ENCODE results near the gene DUS1L. TPM values are rescaled to one million over a fixed set of nuclear protein-coding genes. Genes with fewer than 3 reads are reported as not detected.

Gene DUS1L
- total RNA-seq, 8 experiments from 2014 or later, result 32.3 to 91.1 (median 47.2) TPM

DNA sequence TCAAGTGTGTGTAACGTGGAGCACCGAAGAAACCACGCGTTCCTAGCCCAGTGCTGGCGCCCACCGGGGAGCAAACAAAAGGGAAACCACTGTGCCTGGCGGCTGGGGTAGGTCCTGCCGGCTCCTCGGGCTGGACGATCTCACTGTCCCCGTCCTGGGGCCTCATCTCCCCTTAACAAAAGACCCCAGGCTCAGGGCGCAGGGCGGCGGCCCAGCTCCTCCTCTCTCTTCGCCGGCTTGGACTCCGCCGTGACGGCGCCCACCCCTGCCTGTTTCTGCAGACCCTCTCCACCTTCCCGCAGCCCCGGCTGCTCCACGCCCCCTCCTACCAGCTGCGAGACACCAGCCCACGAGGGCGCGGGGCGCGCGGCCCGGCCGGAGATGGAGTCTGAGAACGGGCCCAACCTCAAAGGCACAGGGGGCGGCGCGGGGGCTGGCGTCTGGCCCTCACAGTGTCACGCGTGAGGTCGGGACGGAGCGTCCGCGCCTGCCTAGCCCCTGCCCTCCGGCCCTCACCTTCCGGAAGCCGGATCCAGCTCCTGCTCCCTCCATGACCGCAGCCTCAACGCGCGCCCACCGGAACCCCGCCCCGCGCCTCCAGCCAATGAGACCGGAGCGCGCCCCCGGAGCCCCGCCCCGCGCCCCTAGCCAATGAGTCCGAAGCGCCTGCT, 43.2 kb downstream of the DUS1L start, which contains the start of gene CENPX:
TSS of gene CENPX (minus strand) at position 569 of the 671 bp plus-strand sequence. CDS start at position 552, 17 bp downstream.
- peak in 1 of 8 experiments; percentile 77 for ATAC-seq (replicated peaks in 6 of 8)
- WGBS, 10 experiments, result 0 to 20% (median 0%) methylated on average over 1 to 4 of the region's 64 CpGs; no CpG with 5 or more reads in 7 of the 10 experiments
- Histone ChIP-seq H3K4me1 (replicated peaks in 1 of 2) (peaks cover 14% of the 10 kb centered on the region in 2 donors), H3K27ac (peak within 1 kb of the TSS; percentile 59 to 60), H3K4me3 (peak within 1 kb of the TSS; percentile 86 to 96 (median 93))
- in situ Hi-C loops (cut with MboI; ENCODE audit: low pct_unique_long_range_greater_than_20kb in 2 of 9, low sequenced_read_pairs in 9 of 9, unreplicated experiment in 9 of 9), result no loop called here

DNA sequence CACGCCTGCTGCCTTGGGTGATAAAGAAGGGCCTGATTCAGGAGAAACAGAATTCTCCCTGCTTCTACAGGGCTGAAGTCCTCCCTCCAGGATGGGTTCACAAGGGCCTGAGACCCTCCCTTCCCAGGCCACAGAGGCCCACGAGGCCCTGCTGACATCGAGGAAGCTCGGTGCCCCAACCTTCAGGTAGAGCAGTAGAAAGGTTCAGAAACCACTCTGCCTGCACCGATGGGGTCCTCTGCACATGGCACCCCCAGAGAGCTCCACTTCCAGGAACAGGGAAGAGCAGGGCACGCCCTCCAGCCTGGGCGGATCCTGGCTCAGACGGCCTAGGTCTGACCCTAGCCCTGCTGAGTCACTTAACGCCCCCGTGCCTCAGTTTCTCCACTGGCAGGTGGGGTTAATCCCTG, 43.7 kb downstream of the DUS1L start:
- peak in 1 of 8 experiments; percentile 1 for ATAC-seq (replicated peaks in 6 of 8)
- H3K27ac ChIP-seq, result no peak overlapping the region
- in situ Hi-C loops (cut with MboI; ENCODE audit: low pct_unique_long_range_greater_than_20kb in 2 of 9, low sequenced_read_pairs in 9 of 9, unreplicated experiment in 9 of 9), result no loop called here
- peak overlapping the region; percentile 86 to 96 (median 93) for H3K4me3 ChIP-seq
- H3K4me1 ChIP-seq (replicated peaks in 1 of 2), result peaks cover 14% of the 10 kb centered on the region in 2 donors
- WGBS, 10 experiments, result 0 to 3% (median 0%) methylated on average over 1 to 7 of the region's 10 CpGs; no CpG with 5 or more reads in 6 of the 10 experiments

DNA sequence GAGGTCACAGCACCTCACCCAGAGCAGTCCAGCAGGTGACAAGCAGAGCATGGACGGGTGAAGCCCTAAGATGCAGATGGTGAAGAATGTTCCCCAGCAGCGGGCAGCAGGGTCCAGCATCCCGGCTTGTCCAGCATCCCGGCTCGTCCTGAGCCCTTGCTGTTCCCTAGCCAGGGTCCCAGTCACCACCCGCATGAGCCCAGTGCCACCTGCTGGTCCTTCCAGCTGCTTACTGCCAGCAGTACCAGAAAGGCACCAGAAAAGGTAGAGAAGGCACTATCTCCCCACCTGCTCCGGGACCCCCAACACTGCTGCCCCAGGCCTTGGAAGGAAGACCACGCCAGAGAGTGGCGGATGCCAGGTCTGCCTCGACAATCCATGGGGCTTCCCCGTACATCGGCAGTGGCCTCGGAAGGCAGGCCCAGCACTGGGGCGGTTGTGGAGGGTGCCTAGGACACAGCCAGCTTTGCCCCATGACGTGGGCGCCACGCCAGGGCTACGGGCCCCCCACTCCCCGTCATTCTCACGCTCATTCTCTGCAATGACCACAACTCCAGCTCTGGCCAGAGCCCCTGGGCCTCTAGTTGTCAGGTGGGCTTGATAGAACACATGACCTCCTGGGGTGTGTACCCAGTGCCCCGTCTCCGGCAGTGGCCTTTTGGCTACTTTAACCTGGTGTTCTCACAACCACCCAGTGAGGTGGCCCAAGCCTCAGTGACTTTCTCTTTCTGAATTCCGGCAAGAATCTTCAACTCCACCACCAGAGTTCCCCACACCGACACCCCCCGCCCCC, 44.3 kb downstream of the DUS1L start:
- H3K4me1 ChIP-seq (replicated peaks in 1 of 2), result peaks cover 14% of the 10 kb centered on the region in 2 donors
- in situ Hi-C loops (cut with MboI; ENCODE audit: low pct_unique_long_range_greater_than_20kb in 2 of 9, low sequenced_read_pairs in 9 of 9, unreplicated experiment in 9 of 9), result no loop called here
- peak in 2 of 8 experiments; percentile 2 to 4 for ATAC-seq (replicated peaks in 6 of 8)
- WGBS, 10 experiments, result 0 to 50% (median 17%) methylated on average over 1 to 2 of the region's 25 CpGs; no CpG with 5 or more reads in 5 of the 10 experiments
- H3K4me3 ChIP-seq, result peak overlapping the region; percentile 86 to 96 (median 93)
- H3K27ac ChIP-seq, result no peak overlapping the region

DNA sequence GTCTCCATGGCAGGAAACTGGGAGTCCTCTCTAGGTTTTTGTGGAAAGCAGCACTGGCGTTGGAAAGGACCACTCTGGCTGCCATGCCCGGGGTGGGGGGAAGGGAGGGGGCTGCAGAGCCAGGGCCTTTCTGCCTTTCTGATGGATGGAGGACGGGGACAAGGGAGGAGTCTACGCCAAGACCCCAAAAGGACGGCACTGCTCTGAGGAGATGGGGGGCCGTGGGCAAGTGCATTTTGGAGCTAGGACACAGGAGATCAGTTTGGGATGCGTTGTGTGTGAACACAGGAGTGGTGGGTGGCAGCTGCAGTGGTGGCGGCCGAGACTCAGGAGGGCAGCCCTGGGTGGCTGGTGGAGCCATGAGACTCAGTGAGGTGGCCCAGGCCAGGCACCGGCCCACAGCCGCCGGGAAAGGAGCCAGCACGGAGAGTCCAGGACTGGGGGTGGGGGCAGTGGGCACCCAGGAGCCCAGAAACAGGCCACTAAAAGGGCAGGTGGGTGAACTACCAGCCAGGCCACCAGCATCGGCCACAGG, 45.0 kb downstream of the DUS1L start:
- no peak for ATAC-seq (replicated peaks in 6 of 8)
- Histone ChIP-seq H3K4me3 (no peak overlapping the region), H3K4me1 (replicated peaks in 1 of 2) (peaks cover 14 to 15% of the 10 kb centered on the region in 2 donors), H3K27ac (no peak overlapping the region)
- 60 to 89% methylated on average over 1 to 7 of the region's 14 CpGs; no CpG with 5 or more reads in 8 of the 10 experiments for WGBS, 10 experiments
- in situ Hi-C loops (cut with MboI; ENCODE audit: low pct_unique_long_range_greater_than_20kb in 2 of 9, low sequenced_read_pairs in 9 of 9, unreplicated experiment in 9 of 9), result no loop called here

DNA sequence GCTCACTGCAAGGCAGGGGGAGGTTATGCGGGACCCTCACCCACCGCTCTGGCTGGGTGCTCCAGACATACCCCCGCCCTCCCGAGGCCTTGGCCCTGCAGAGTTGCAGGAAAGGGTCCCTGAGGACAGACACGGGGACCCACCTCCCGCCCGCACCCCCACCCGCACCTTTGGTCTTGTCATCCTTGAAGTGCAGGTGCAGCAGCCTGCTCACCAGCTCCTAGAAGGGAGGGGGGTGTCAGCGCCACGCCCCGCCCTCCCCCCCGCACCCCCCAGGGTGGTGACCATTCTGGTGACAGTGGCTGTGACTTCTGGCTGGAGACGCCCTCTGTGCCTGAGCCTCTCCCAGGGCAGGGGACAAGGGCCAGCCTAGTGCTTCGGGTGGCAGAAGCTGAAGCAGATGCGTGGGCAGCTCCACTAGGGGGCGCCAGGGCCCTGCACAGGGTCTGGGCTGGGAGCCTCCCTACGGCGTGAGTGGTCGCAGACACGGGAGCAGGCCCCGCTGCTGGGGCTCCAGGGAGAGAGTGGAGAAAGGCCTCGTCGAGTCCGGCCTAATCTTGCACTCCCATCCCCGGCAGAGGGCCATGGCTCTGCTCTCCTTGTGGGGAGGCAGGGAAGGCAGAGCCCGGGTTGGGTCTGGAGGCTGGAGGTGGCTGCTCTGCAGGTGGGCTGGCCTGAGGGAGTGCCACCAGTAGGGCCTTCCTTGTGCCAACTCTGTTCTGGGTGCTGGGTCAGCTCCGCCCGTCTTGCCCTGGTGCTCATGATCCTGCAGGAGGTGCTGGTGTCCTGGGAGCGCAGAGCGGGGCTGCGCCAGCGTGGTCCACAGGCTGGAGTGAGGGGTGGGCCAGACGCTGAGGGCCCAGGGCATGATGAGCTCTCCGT, 45.7 kb downstream of the DUS1L start:
- ATAC-seq (replicated peaks in 6 of 8), result no peak
- Histone ChIP-seq H3K27ac (no peak overlapping the region), H3K4me1 (replicated peaks in 1 of 2) (peaks cover 14 to 19% of the 10 kb centered on the region in 2 donors)

DNA sequence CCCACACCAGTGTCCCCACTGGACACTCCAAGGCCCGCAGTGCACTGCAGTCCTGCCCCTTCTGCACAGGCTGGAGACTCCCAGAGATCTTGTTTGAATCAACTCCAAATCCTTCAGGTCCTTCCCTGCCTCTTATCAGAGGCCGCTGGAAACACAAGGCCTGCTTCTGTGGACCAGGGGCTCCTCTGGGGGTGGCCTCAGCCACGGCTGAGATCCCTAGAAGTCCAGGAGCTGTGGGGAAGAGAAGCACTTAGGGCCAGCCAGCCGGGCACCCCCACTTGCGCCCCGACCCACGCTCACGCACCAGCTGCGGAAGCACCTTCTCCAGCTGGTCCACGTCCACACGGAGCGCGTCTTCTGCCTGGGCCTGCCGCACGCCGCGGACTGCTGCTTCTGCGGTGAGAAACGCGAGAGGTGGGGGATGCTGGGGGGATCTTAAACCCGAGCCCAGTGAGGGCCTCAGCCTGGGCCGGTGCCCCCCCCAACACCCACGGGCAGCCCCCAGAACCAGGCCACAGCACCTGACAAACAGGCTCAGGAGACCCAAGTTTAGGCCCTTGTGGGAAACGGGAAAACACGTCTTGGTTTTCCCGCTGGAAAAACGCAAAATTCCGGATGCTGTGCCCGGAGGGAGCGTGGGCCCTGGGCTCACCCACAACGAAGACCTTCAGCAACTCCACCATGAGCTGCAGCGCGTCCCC, 46.5 kb downstream of the DUS1L start:
- 78 to 100% (median 97%) methylated on average over 2 to 13 of the region's 33 CpGs; no CpG with 5 or more reads in 7 of the 10 experiments for WGBS, 10 experiments
- no peak for ATAC-seq (replicated peaks in 6 of 8)
- in situ Hi-C loops (cut with MboI; ENCODE audit: low pct_unique_long_range_greater_than_20kb in 2 of 9, low sequenced_read_pairs in 9 of 9, unreplicated experiment in 9 of 9), result no loop called here
- H3K4me1 ChIP-seq (replicated peaks in 1 of 2), result peaks cover 13 to 16% of the 10 kb centered on the region in 2 donors
- H3K27ac ChIP-seq, result no peak overlapping the region
- no peak overlapping the region for H3K4me3 ChIP-seq

More for the DNA sequence above, 45.7 kb downstream of the DUS1L start:
- 72 to 89% (median 80%) methylated on average over 1 to 6 of the region's 34 CpGs; no CpG with 5 or more reads in 7 of the 10 experiments for WGBS, 10 experiments
- no peak overlapping the region for H3K4me3 ChIP-seq
- in situ Hi-C loops (cut with MboI; ENCODE audit: low pct_unique_long_range_greater_than_20kb in 2 of 9, low sequenced_read_pairs in 9 of 9, unreplicated experiment in 9 of 9), result no loop called here

DNA sequence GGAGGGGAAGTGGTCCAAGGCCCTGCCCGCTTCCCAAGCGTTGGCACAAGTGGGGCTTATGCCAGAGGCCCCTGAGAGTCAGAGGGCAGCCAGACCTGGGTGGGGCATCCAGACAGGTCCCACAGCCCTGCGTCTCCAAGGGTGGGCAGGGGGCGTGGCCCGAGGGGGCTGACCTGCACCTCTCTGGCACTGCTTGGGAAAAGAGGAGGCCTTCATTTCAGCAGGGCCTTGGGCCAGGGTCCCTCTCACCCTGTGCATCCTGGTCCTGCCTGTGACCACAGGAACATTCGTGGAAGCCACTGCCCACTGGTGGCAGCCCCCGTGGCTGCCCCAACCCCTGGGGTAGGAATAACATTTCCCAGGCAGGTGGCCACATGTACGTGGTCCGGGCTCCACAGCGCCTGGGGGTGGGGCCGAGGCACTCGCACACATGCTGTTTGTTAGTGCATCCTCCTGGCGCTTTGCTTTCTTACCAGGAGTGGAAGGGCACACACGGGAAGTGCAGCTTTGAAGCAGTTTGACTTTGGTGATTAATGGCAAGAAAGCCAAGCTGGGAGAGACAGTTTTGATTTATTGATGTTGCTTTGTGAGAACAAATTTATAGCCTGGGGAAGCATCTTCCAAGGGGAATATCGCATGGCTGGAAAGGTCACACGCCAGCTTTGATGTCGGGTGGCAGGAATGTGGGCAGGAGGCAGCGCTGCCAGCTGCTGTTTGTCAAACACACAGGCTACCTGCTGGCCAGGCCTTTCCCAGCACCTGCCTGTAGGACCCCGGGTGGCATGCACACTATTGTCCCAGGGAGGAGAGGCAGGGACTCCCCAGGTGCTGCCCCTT, 47.2 kb downstream of the DUS1L start:
- WGBS, 10 experiments, result 40 to 100% (median 78%) methylated on average over 1 to 9 of the region's 19 CpGs; no CpG with 5 or more reads in 3 of the 10 experiments
- no peak for ATAC-seq (replicated peaks in 6 of 8)
- H3K4me3 ChIP-seq, result no peak overlapping the region
- in situ Hi-C loops (cut with MboI; ENCODE audit: low pct_unique_long_range_greater_than_20kb in 2 of 9, low sequenced_read_pairs in 9 of 9, unreplicated experiment in 9 of 9), result no loop called here
- H3K4me1 ChIP-seq (replicated peaks in 1 of 2), result peaks cover 9 to 14% of the 10 kb centered on the region in 2 donors
- H3K27ac ChIP-seq, result no peak overlapping the region

DNA sequence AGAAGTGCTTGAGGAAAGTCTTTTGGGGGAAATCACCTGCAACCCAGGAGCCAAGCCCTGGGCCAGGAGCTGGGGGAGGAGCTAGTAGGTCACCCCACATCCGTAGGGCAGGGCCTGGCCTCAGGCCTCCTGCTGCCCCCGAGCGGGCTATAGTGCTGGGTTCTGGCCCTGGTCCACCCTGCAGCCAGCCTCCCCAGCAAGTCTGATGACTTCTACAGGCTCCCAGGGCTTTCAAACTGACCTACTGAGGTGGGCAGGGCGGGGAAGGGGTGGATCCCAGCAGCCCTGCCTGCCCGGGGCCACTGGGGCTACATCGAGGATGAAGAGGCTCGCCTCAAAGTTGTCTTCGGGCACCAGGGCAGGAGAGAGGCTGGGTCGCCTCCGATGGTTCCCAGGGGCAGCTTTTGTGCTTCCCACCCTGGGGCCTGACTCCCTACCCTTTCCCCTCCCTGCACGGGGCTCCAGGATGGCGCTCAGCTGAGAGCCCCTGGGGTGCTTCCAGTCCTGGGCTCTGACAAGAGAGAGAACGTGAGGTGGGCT, 47.9 kb downstream of the DUS1L start:
- no peak overlapping the region for H3K27ac ChIP-seq

GRCh38 chr17:82016875-82017459, 48.6 kb downstream of the DUS1L start:
- Histone ChIP-seq H3K4me1 (replicated peaks in 1 of 2) (peaks cover 21 to 28% of the 10 kb centered on the region in 2 donors), H3K27ac (no peak overlapping the region), H3K4me3 (no peak overlapping the region)
- 100% methylated on average over 1 of the region's 24 CpGs; no CpG with 5 or more reads in 8 of the 10 experiments for WGBS, 10 experiments
- no peak for ATAC-seq (replicated peaks in 6 of 8)
- in situ Hi-C loops (cut with MboI; ENCODE audit: low pct_unique_long_range_greater_than_20kb in 2 of 9, low sequenced_read_pairs in 9 of 9, unreplicated experiment in 9 of 9), result no loop called here

More for the DNA sequence above, 47.9 kb downstream of the DUS1L start:
- Histone ChIP-seq H3K4me1 (replicated peaks in 1 of 2) (peaks cover 16 to 21% of the 10 kb centered on the region in 2 donors), H3K4me3 (no peak overlapping the region)
- in situ Hi-C loops (cut with MboI; ENCODE audit: low pct_unique_long_range_greater_than_20kb in 2 of 9, low sequenced_read_pairs in 9 of 9, unreplicated experiment in 9 of 9), result no loop called here
- 50 to 77% (median 70%) methylated on average over 2 to 3 of the region's 13 CpGs; no CpG with 5 or more reads in 7 of the 10 experiments for WGBS, 10 experiments
- no peak for ATAC-seq (replicated peaks in 6 of 8)

DNA sequence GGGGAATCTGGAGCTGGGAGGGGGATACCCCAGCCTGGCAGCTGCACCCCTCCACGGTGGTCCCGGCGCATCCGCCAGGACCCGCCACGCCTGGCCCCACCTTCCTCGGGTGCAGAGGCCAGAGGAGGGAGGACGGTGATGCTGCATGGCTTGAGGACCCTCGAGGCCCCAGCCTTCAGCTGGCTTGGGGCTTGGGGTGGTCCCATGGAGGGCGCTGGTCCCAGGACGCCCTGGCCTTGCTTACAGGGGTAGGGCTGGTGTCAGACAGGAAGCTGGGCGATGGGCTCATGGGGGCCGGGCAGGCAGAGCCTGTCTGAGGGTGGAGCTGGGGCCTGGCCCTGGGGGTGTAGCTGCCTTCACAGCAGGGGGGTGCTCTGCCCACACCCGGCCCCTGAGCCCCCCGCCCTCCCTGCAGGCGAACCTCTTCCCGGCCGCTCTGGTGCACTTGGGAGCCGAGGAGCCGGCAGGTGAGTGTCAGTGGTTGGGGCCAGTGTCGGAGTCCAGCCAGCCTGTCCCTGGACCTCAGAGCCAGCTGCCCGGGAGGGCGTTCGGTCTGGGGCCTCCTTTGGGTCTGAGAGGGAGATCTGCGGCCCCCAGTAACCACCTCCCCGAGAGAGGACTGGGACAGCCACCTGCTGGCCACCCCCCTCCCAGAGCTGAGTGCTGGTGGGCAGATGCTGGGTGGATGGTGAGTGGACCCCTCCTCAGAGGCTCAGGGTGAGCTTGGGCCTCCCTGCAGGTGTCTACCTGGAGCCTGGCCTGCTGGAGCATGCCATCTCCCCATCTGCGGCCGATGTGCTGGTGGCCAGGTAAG, 49.3 kb downstream of the DUS1L start:
- ATAC-seq (replicated peaks in 6 of 8), result no peak
- 0% methylated on average over 1 of the region's 28 CpGs; no CpG with 5 or more reads in 9 of the 10 experiments for WGBS, 10 experiments
- H3K4me3 ChIP-seq, result no peak overlapping the region
- H3K4me1 ChIP-seq (replicated peaks in 1 of 2), result peaks cover 14 to 22% of the 10 kb centered on the region in 2 donors
- in situ Hi-C loops (cut with MboI; ENCODE audit: low pct_unique_long_range_greater_than_20kb in 2 of 9, low sequenced_read_pairs in 9 of 9, unreplicated experiment in 9 of 9), result no loop called here
- H3K27ac ChIP-seq, result no peak overlapping the region
